HG02852 (cell line): Measurements from ENCODE around the gene ABHD16A.

Experiments used
- ATAC-seq: cut with Tn5 transposase; IDR thresholded peaks from one replicate; pipeline ENCODE4 v1.9.1; 2021; ENCODE audit warnings: mild to moderate bottlenecking, moderate library complexity; ENCODE audit not compliant: unreplicated experiment

Gene ABHD16A

GRCh38 chr6:31732029-31732428 lies 28.9 kb upstream of the ABHD16A start:
- ATAC-seq = no peak

- ATAC-seq = no peak
Observed at GRCh38 chr6:31730631-31731086, 27.5 kb upstream of the ABHD16A start.

- ATAC-seq = peak; percentile 32
Observed at GRCh38 chr6:31729979-31730630, 27.0 kb upstream of the ABHD16A start.

GRCh38 chr6:31729515-31729978 lies 26.4 kb upstream of the ABHD16A start:
- peak; percentile 53 for ATAC-seq

GRCh38 chr6:31728767-31729514 lies 25.8 kb upstream of the ABHD16A start, which contains the start of gene DDAH2:
Gene DDAH2 (minus strand): TSS chr6:31729299. CDS start chr6:31729161, 138 bp downstream.
- no peak for ATAC-seq

- ATAC-seq = no peak
Observed at GRCh38 chr6:31727717-31728671, 24.9 kb upstream of the ABHD16A start.

GRCh38 chr6:31727034-31727716 lies 24.1 kb upstream of the ABHD16A start:
- ATAC-seq = peak; percentile 56

GRCh38 chr6:31725502-31726350 lies 22.6 kb upstream of the ABHD16A start:
- ATAC-seq = no peak

GRCh38 chr6:31723980-31724691 lies 21.0 kb upstream of the ABHD16A start:
- no peak for ATAC-seq

- ATAC-seq = no peak
Observed at GRCh38 chr6:31723245-31723979, 20.3 kb upstream of the ABHD16A start, which contains the start of gene MPIG6B. Gene MPIG6B (plus strand): TSS chr6:31723373. CDS start chr6:31723384, 11 bp downstream.

GRCh38 chr6:31722173-31722572 lies 19.0 kb upstream of the ABHD16A start:
- ATAC-seq = no peak

- no peak for ATAC-seq
Observed at GRCh38 chr6:31721351-31722020, 18.4 kb upstream of the ABHD16A start, which contains the start of gene LY6G6C. Gene LY6G6C (minus strand): TSS chr6:31721746. CDS start chr6:31721679, 67 bp downstream.

GRCh38 chr6:31720196-31720770 lies 17.2 kb upstream of the ABHD16A start:
- ATAC-seq = no peak

GRCh38 chr6:31719001-31719400 lies 15.9 kb upstream of the ABHD16A start:
- ATAC-seq = no peak

GRCh38 chr6:31718265-31718664 lies 15.1 kb upstream of the ABHD16A start:
- ATAC-seq = no peak

GRCh38 chr6:31717499-31718222 lies 14.5 kb upstream of the ABHD16A start:
- no peak for ATAC-seq
